Measurements from ENCODE around the gene FBXO40.

- TF ChIP-seq CTCF (CRISPR knock-in tag; IDR thresholded peaks at IDR 0.05) (no peak), ARNT (IDR thresholded peaks at IDR 0.05) (no peak), HNF4G (IDR thresholded peaks at IDR 0.05; ENCODE audit: borderline replicate concordance, low read depth, low read length) (no peak), HNF4G (CRISPR knock-in tag; IDR thresholded peaks at IDR 0.05; ENCODE audit: borderline replicate concordance, low read depth) (no peak), ZSCAN12 (CRISPR knock-in tag; IDR thresholded peaks at IDR 0.05) (no peak), PRPF4 (IDR thresholded peaks at IDR 0.05; ENCODE audit: low read depth, low read length, poor library complexity, severe bottlenecking) (no peak), ZBTB20 (CRISPR knock-in tag; IDR thresholded peaks at IDR 0.05; ENCODE audit: borderline replicate concordance, low read depth) (no peak)
Observed at GRCh38 chr3:121581691-121582090, 11.5 kb upstream of the FBXO40 start.

All from HepG2 (cell line).